K562 (cell line): ENCODE measurements around the gene PRR14L.

Experiments
- CBX5 ChIP-seq: IDR thresholded peaks from 2 replicates; pipeline ENCODE4 v1.6.1; 2014; ENCODE audit warnings: low read depth, borderline replicate concordance
- CXXC5 ChIP-seq: fragments of 250-450 bp; sonication (Bioruptor Pico); IDR thresholded peaks from 2 replicates; pipeline ENCODE4 v1.8.0; 2022; ENCODE audit warnings: inconsistent platforms, mild to moderate bottlenecking, moderate library complexity
- EP300 ChIP-seq: IDR thresholded peaks from 2 replicates; pipeline ENCODE4 v1.6.1; 2012; ENCODE audit warnings: low read length, improper control_type of control experiment
- EZH2 ChIP-seq: IDR thresholded peaks from 2 replicates; pipeline ENCODE4 v1.6.1; 2012; ENCODE audit warnings: low read depth, mild to moderate bottlenecking, inconsistent platforms, low read length, borderline replicate concordance
- GABPA ChIP-seq: fragments of 200-800 bp; sonication (Bioruptor generic); conservative IDR thresholded peaks from 2 replicates; pipeline ENCODE4 v1.6.1; 2016; ENCODE audit warnings: low read depth, missing genetic modification characterization, missing compliant biosample characterization
- HCFC1 ChIP-seq: IDR thresholded peaks from 2 replicates; pipeline ENCODE4 v1.6.1; 2012; ENCODE audit warnings: low read depth, low read length, improper control_type of control experiment
- NR3C1 ChIP-seq: sonication (generic); formaldehyde crosslinking; IDR thresholded peaks from 2 replicates; pipeline ENCODE4 v1.8.1; 2022; ENCODE audit warnings: missing genetic modification reagents
- PHF21A ChIP-seq: fragments of 450-650 bp; IDR thresholded peaks from 2 replicates; pipeline ENCODE4 v1.6.1; 2017; ENCODE audit warnings: low read depth, borderline replicate concordance
- ZNF212 ChIP-seq: fragments of 450-650 bp; formaldehyde crosslinking; IDR thresholded peaks from 2 replicates; pipeline ENCODE4 v1.4.0; 2020; ENCODE audit warnings: mild to moderate bottlenecking
- TF ChIP-seq, protein P1 (sequence below): sonication (generic); formaldehyde crosslinking; IDR thresholded peaks from 2 replicates; pipeline ENCODE4 v1.8.0; 2022; ENCODE audit warnings: mild to moderate bottlenecking, missing genetic modification reagents
- TF ChIP-seq, protein P2 (sequence below): sonication (generic); formaldehyde crosslinking; IDR thresholded peaks from 2 replicates; pipeline ENCODE4 v1.9.0; 2022; ENCODE audit warnings: mild to moderate bottlenecking, missing genetic modification reagents

DNA sequence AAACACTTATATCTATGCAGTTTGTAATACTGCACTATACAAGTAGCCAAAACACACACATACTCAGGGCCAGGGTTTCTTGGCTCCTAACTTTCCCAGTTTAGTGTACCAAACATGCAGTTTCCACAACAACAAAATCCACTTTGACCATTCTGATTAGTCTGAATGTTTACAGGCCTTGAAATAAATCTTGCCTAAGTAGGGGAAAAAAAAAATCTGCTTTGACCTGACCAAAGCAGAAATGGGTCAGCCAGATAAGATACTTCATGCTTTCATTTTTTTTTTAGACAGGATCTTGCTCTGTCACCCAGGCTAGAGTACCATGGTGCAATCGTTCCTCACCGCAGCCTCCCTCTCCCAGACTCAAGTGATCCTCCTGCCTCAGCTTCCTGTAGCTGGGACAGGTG is 10.1 kb downstream of the PRR14L start:
- TF ChIP-seq EP300 (no peak), HCFC1 (no peak), PHF21A (no peak), NR3C1 (CRISPR knock-in tag) (no peak), GABPA (tag) (no peak), EZH2 (no peak), ZNF212 (CRISPR knock-in tag) (no peak), CBX5 (no peak), CXXC5 (CRISPR knock-in tag) (no peak)
- TF ChIP-seq, protein P1, sequence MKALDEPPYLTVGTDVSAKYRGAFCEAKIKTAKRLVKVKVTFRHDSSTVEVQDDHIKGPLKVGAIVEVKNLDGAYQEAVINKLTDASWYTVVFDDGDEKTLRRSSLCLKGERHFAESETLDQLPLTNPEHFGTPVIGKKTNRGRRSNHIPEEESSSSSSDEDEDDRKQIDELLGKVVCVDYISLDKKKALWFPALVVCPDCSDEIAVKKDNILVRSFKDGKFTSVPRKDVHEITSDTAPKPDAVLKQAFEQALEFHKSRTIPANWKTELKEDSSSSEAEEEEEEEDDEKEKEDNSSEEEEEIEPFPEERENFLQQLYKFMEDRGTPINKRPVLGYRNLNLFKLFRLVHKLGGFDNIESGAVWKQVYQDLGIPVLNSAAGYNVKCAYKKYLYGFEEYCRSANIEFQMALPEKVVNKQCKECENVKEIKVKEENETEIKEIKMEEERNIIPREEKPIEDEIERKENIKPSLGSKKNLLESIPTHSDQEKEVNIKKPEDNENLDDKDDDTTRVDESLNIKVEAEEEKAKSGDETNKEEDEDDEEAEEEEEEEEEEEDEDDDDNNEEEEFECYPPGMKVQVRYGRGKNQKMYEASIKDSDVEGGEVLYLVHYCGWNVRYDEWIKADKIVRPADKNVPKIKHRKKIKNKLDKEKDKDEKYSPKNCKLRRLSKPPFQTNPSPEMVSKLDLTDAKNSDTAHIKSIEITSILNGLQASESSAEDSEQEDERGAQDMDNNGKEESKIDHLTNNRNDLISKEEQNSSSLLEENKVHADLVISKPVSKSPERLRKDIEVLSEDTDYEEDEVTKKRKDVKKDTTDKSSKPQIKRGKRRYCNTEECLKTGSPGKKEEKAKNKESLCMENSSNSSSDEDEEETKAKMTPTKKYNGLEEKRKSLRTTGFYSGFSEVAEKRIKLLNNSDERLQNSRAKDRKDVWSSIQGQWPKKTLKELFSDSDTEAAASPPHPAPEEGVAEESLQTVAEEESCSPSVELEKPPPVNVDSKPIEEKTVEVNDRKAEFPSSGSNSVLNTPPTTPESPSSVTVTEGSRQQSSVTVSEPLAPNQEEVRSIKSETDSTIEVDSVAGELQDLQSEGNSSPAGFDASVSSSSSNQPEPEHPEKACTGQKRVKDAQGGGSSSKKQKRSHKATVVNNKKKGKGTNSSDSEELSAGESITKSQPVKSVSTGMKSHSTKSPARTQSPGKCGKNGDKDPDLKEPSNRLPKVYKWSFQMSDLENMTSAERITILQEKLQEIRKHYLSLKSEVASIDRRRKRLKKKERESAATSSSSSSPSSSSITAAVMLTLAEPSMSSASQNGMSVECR: no peak
- TF ChIP-seq, protein P2, sequence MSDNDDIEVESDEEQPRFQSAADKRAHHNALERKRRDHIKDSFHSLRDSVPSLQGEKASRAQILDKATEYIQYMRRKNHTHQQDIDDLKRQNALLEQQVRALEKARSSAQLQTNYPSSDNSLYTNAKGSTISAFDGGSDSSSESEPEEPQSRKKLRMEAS (CRISPR knock-in tag): no peak
